Measurements from ENCODE around the gene TEX54. TPM values are rescaled to one million over a fixed set of nuclear protein-coding genes. Genes with fewer than 3 reads are reported as not detected.

Gene TEX54
- not detected in 2 replicates for total RNA-seq

GRCh38 chr11:62832336-62833234 lies at the start of gene TEX54:
Gene TEX54, minus strand, starts transcription at chr11:62832841.

GRCh38 chr11:62880803-62881578 lies 48.4 kb upstream of the TEX54 start, which contains the start of gene SLC3A2:
Gene SLC3A2, plus strand, starts transcription at chr11:62880896. Its CDS starts 128 bp downstream, at chr11:62881024.

GRCh38 chr11:62839050-62839945 lies 6.7 kb upstream of the TEX54 start, which contains the start of gene WDR74:
Gene WDR74, minus strand, starts transcription at chr11:62839590. Its CDS starts 20 bp downstream, at chr11:62839570.

GRCh38 chr11:62831520-62832335 lies 913 bp downstream of the TEX54 start, which contains the start of gene STX5:
Gene STX5, minus strand, starts transcription at chr11:62832051. Its CDS starts 808 bp downstream, at chr11:62831243.

GRCh38 chr11:62805076-62805892 lies 27.4 kb downstream of the TEX54 start, which contains the start of gene NXF1:
Gene NXF1, minus strand, starts transcription at chr11:62805440. Its CDS starts 84 bp downstream, at chr11:62805356.

GRCh38 chr11:62791501-62792201 lies 41.0 kb downstream of the TEX54 start, which contains the start of gene TMEM223:
Gene TMEM223, minus strand, starts transcription at chr11:62792006. Its CDS starts 12 bp downstream, at chr11:62791994.

GRCh38 chr11:62787005-62787759 lies 45.5 kb downstream of the TEX54 start, which contains the start of gene TMEM179B:
Gene TMEM179B, plus strand, starts transcription at chr11:62787402. Its CDS starts 30 bp downstream, at chr11:62787432.

Other genes with a start within 250 kb of the TEX54 start
- gene TUT1, start 241.3 kb downstream of the TEX54 start, total RNA-seq = 9.2 and 12.8 TPM in 2 replicates
- 177 and 185 TPM in 2 replicates for gene MTA2, start 231.0 kb downstream of the TEX54 start, total RNA-seq
- 26.9 and 35.7 TPM in 2 replicates for gene EML3, start 220.1 kb downstream of the TEX54 start, total RNA-seq
- 2.1 and 4.9 TPM in 2 replicates for gene ROM1, start 219.6 kb downstream of the TEX54 start, total RNA-seq
- 16.7 and 19.2 TPM in 2 replicates for gene B3GAT3, start 210.9 kb downstream of the TEX54 start, total RNA-seq
- gene GANAB, start 186.2 kb downstream of the TEX54 start, total RNA-seq = 177 and 354 TPM in 2 replicates
- gene INTS5, start 179.5 kb downstream of the TEX54 start, total RNA-seq = 16.8 and 20.8 TPM in 2 replicates
- gene C11orf98, start 167.6 kb downstream of the TEX54 start, total RNA-seq = 29.8 and 31.6 TPM in 2 replicates
- 7.7 and 7.9 TPM in 2 replicates for gene CSKMT, start 167.5 kb downstream of the TEX54 start, total RNA-seq
- gene UQCC3, start 161.2 kb downstream of the TEX54 start, total RNA-seq = 9.0 and 10.5 TPM in 2 replicates
- gene LBHD1, start 160.6 kb downstream of the TEX54 start, total RNA-seq = 1.6 and 2.8 TPM in 2 replicates
- 145 and 155 TPM in 2 replicates for gene UBXN1, start 153.8 kb downstream of the TEX54 start, total RNA-seq
- gene LRRN4CL, start 143.3 kb downstream of the TEX54 start, total RNA-seq = under 0.01 and 0.31 TPM in 2 replicates
- gene BSCL2, start 125.4 kb downstream of the TEX54 start, total RNA-seq = 14.2 and 15.7 TPM in 2 replicates
- not detected in 2 replicates for gene GNG3, start 125.2 kb downstream of the TEX54 start, total RNA-seq
- gene HNRNPUL2, start 105.4 kb downstream of the TEX54 start, total RNA-seq = 9.9 and 18.2 TPM in 2 replicates
- 32.5 and 33.0 TPM in 2 replicates for gene TTC9C, start 104.4 kb downstream of the TEX54 start, total RNA-seq
- 7.8 TPM in 2 replicates for gene ZBTB3, start 78.7 kb downstream of the TEX54 start, total RNA-seq
- gene POLR2G, start 71.3 kb downstream of the TEX54 start, total RNA-seq = 49.9 and 61.2 TPM in 2 replicates
- gene TAF6L, start 61.4 kb downstream of the TEX54 start, total RNA-seq = 19.3 and 43.2 TPM in 2 replicates
- 17.2 and 21.3 TPM in 2 replicates for gene TMEM179B, start 45.4 kb downstream of the TEX54 start, total RNA-seq
- 11.3 and 11.5 TPM in 2 replicates for gene TMEM223, start 40.8 kb downstream of the TEX54 start, total RNA-seq
- gene NXF1, start 27.4 kb downstream of the TEX54 start, total RNA-seq = 11.8 and 50.6 TPM in 2 replicates
- gene STX5, start 790 bp downstream of the TEX54 start, total RNA-seq = 35.9 and 40.8 TPM in 2 replicates
- gene WDR74, start 6.7 kb upstream of the TEX54 start, total RNA-seq = 61.4 and 67.5 TPM in 2 replicates
- 86.1 and 87.2 TPM in 2 replicates for gene SLC3A2, start 48.1 kb upstream of the TEX54 start, total RNA-seq
- not detected in 2 replicates for gene CHRM1, start 88.5 kb upstream of the TEX54 start, total RNA-seq
- gene SLC22A6, start 152.1 kb upstream of the TEX54 start, total RNA-seq = not detected in 2 replicates
- not detected in 2 replicates for gene SLC22A8, start 183.0 kb upstream of the TEX54 start, total RNA-seq

Data from bladder microvascular endothelial cell (primary cell).